SK-N-SH treated with all-trans-retinoic acid at 6 μM for 48 hours (cell line): ENCODE measurements around the gene OR52E1.

Experiments used
- ATAC-seq: fragments of 200-7000 bp; cut with Tn5 transposase; 3 replicates; pipeline ENCODE4 v1.9.1; 2020; ENCODE audit warnings: mild to moderate bottlenecking, moderate library complexity
- ARNTL ChIP-seq: fragments of 450-650 bp; formaldehyde crosslinking; IDR thresholded peaks from 2 replicates; pipeline ENCODE4 v1.5.0; 2020; ENCODE audit warnings: low read depth, mild to moderate bottlenecking, moderate library complexity, borderline replicate concordance
- BACH2 ChIP-seq: fragments of 250-450 bp; sonication (Bioruptor Pico); IDR thresholded peaks from 2 replicates; pipeline ENCODE4 v1.9.0; 2021; ENCODE audit warnings: mild to moderate bottlenecking, borderline replicate concordance
- CREB5 ChIP-seq: fragments of 250-450 bp; sonication (Bioruptor Pico); IDR thresholded peaks from 2 replicates; pipeline ENCODE4 v1.5.1; 2020; ENCODE audit warnings: low read depth, mild to moderate bottlenecking, moderate library complexity
- CSRNP3 ChIP-seq: fragments of 250-450 bp; sonication (Bioruptor Pico); IDR thresholded peaks from 2 replicates; pipeline ENCODE4 v1.5.1; 2021; ENCODE audit warnings: mild to moderate bottlenecking, moderate library complexity
- GLIS3 ChIP-seq: fragments of 250-450 bp; sonication (Bioruptor Pico); IDR thresholded peaks from 2 replicates; pipeline ENCODE4 v1.5.0; 2020; ENCODE audit warnings: mild to moderate bottlenecking, moderate library complexity
- ISL1 ChIP-seq: fragments of 250-450 bp; sonication (Bioruptor Pico); IDR thresholded peaks from 2 replicates; pipeline ENCODE4 v2.1.2; 2022; ENCODE audit warnings: mild to moderate bottlenecking, moderate library complexity
- PATZ1 ChIP-seq: fragments of 250-450 bp; sonication (Bioruptor Pico); IDR thresholded peaks from 2 replicates; pipeline ENCODE4 v1.8.0; 2020; ENCODE audit warnings: mild to moderate bottlenecking, moderate library complexity, borderline replicate concordance
- PPARA ChIP-seq: fragments of 250-450 bp; sonication (Bioruptor Pico); IDR thresholded peaks from 2 replicates; pipeline ENCODE4 v1.5.0; 2020; ENCODE audit warnings: mild to moderate bottlenecking, borderline replicate concordance
- RARB ChIP-seq: fragments of 250-450 bp; sonication (Bioruptor Pico); IDR thresholded peaks from 2 replicates; pipeline ENCODE4 v1.8.0; 2021; ENCODE audit warnings: mild to moderate bottlenecking, moderate library complexity
- SNAI2 ChIP-seq: fragments of 250-450 bp; sonication (Bioruptor Pico); IDR thresholded peaks from 2 replicates; pipeline ENCODE4 v1.5.0; 2020; ENCODE audit warnings: mild to moderate bottlenecking, moderate library complexity
- TCF4 ChIP-seq: fragments of 250-450 bp; sonication (Bioruptor Pico); IDR thresholded peaks from 2 replicates; pipeline ENCODE4 v1.8.0; 2021; ENCODE audit warnings: mild to moderate bottlenecking, moderate library complexity, borderline replicate concordance
- TOX ChIP-seq: fragments of 250-450 bp; sonication (Bioruptor Pico); IDR thresholded peaks from 2 replicates; pipeline ENCODE4 v1.8.0; 2021; ENCODE audit warnings: mild to moderate bottlenecking, moderate library complexity, borderline replicate concordance
- TSHZ2 ChIP-seq: fragments of 250-450 bp; sonication (Bioruptor Pico); IDR thresholded peaks from 2 replicates; pipeline ENCODE4 v1.5.0; 2020; ENCODE audit warnings: mild to moderate bottlenecking, moderate library complexity
- ZFP30 ChIP-seq: fragments of 450-650 bp; formaldehyde crosslinking; IDR thresholded peaks from 2 replicates; pipeline ENCODE4 v1.5.0; 2022; ENCODE audit warnings: mild to moderate bottlenecking, moderate library complexity
- ZNF565 ChIP-seq: fragments of 450-650 bp; formaldehyde crosslinking; conservative IDR thresholded peaks from 2 replicates; pipeline ENCODE4 v1.5.0; 2020; ENCODE audit warnings: low read depth, mild to moderate bottlenecking, moderate library complexity
- ZNF8 ChIP-seq: fragments of 450-650 bp; formaldehyde crosslinking; IDR thresholded peaks from 2 replicates; pipeline ENCODE4 v1.5.0; 2020; ENCODE audit warnings: mild to moderate bottlenecking, moderate library complexity

OR52E1 gene

GRCh38 chr11:5038341-5038740, 31.0 kb upstream of the OR52E1 start (continued):
- TF ChIP-seq ZNF565 (CRISPR knock-in tag) (no peak), GLIS3 (CRISPR knock-in tag) (no peak), TOX (CRISPR knock-in tag) (no peak), SNAI2 (CRISPR knock-in tag) (no peak), TCF4 (CRISPR knock-in tag) (no peak), PATZ1 (no peak), RARB (CRISPR knock-in tag) (no peak), PPARA (CRISPR knock-in tag) (no peak), BACH2 (CRISPR knock-in tag) (no peak)

- TF ChIP-seq ZNF565 (CRISPR knock-in tag) (no peak), ARNTL (CRISPR knock-in tag) (no peak)
- ATAC-seq: no peak
These were observed 28.5 kb upstream of the OR52E1 start for GRCh38 chr11:5040876-5041275.

GRCh38 chr11:5042091-5042490, 27.3 kb upstream of the OR52E1 start:
- TF ChIP-seq ZFP30 (CRISPR knock-in tag) (no peak), SNAI2 (CRISPR knock-in tag) (no peak), TCF4 (CRISPR knock-in tag) (no peak), ZNF565 (CRISPR knock-in tag) (no peak), TSHZ2 (CRISPR knock-in tag) (no peak), ISL1 (CRISPR knock-in tag) (no peak), RARB (CRISPR knock-in tag) (no peak), CSRNP3 (CRISPR knock-in tag) (no peak), ZNF8 (CRISPR knock-in tag) (no peak), CREB5 (CRISPR knock-in tag) (no peak)
- TF ChIP-seq, all 23 proteins: peak for 0
- no peak for ATAC-seq

GRCh38 chr11:5043380-5043779, 26.0 kb upstream of the OR52E1 start:
- ATAC-seq: no peak
- TF ChIP-seq BACH2 (CRISPR knock-in tag): no peak
- no peak for TF ChIP-seq TSHZ2 (CRISPR knock-in tag)
- no peak for TF ChIP-seq ZFP30 (CRISPR knock-in tag)
- TF ChIP-seq TCF4 (CRISPR knock-in tag): no peak
- TF ChIP-seq, all 23 proteins: peak for 0
